ENCODE results near the gene DXO. TPM values are rescaled to one million over a fixed set of nuclear protein-coding genes. Genes with fewer than 3 reads are reported as not detected.
A peak's percentile ranks its signal among the peaks of the same experiment; 100 is the strongest.
"Not testable (repeated sequence)": the region's sequence is repeated elsewhere in the genome, so short reads cannot be mapped to it uniquely, and the experiment has no call there.

Gene DXO
- total RNA-seq, 3 donors from 2014 or later (not counting 1 experiment from before 2014, with no cell fraction given), result 37.9 to 54.3 (median 49.0) TPM

- peaks cover 9 to 11% of the 10 kb centered on the region in 2 donors for H3K4me1 Mint-ChIP-seq
- no CpG with 5 or more reads among the region's 24 CpGs for WGBS (ENCODE audit: insufficient coverage)
- H3K27ac Mint-ChIP-seq; H3K36me3 Mint-ChIP-seq; H3K4me3 Mint-ChIP-seq; H3K27me3 Mint-ChIP-seq (ENCODE audit: low read depth in 2 of 2); H3K36me3 ChIP-seq (ENCODE audit: control insufficient read depth, insufficient read depth, low read length); H3K4me3 ChIP-seq (ENCODE audit: low read length); intact Hi-C loops (cut with micrococcal nuclease); H3K27ac ChIP-seq (ENCODE audit: low read length); H3K27me3 ChIP-seq (ENCODE audit: control insufficient read depth, insufficient read depth, low read length); H3K9me3 ChIP-seq (ENCODE audit: control insufficient read depth, insufficient read depth, low read length); DNase-seq; H3K4me1 ChIP-seq (ENCODE audit: control insufficient read depth, insufficient read depth, low read length); H3K9me3 Mint-ChIP-seq; ATAC-seq: not testable (repeated sequence)
Observed at GRCh38 chr6:32008037-32008436, 36.1 kb upstream of the DXO start.

DNA sequence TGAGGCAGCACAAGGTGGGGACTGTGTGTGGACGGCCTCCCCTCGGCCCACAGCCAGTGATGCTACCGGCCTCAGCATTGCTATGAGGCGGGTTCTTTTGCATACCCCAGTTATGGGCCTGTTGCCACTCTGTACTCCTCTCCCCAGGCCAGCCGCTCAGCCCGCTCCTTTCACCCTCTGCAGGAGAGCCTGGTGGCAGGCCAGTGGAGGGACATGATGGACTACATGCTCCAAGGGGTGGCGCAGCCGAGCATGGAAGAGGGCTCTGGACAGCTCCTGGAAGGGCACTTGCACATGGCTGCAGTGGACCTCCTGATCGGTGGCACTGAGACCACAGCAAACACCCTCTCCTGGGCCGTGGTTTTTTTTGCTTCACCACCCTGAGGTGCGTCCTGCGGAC is 35.1 kb upstream of the DXO start:
- ATAC-seq; H3K36me3 ChIP-seq (ENCODE audit: control insufficient read depth, insufficient read depth, low read length); intact Hi-C loops (cut with micrococcal nuclease); H3K27ac ChIP-seq (ENCODE audit: low read length); H3K27ac Mint-ChIP-seq; H3K27me3 ChIP-seq (ENCODE audit: control insufficient read depth, insufficient read depth, low read length); H3K4me3 ChIP-seq (ENCODE audit: low read length); H3K9me3 Mint-ChIP-seq; H3K36me3 Mint-ChIP-seq; H3K27me3 Mint-ChIP-seq (ENCODE audit: low read depth in 2 of 2); H3K4me3 Mint-ChIP-seq; H3K4me1 ChIP-seq (ENCODE audit: control insufficient read depth, insufficient read depth, low read length); DNase-seq; H3K9me3 ChIP-seq (ENCODE audit: control insufficient read depth, insufficient read depth, low read length): not testable (repeated sequence)
- peaks cover 9 to 11% of the 10 kb centered on the region in 2 donors for H3K4me1 Mint-ChIP-seq
- WGBS (ENCODE audit: insufficient coverage), result 84% methylated on average over 8 of the region's 12 CpGs

DNA sequence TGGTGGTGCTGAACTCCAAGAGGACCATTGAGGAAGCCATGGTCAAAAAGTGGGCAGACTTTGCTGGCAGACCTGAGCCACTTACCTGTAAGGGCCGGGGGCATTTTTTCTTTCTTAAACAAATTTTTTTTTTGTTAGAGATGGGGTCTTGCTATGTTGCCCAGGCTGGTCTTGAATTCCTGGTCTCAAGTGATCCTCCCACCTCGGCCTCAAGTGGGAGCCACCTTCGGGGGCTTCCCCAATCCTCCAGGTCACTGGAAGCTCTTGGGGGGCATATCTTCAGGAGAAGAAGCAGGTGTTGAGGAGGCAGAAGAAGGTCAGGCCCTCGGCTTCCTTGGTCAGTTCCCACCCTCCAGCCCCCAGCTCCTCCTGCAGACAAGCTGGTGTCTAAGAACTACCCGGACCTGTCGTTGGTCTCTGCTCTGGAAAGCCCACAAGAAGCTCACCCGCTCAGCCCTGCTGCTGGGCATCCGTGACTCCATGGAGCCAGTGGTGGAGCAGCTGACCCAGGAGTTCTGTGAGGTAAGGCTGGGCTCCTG is 34.1 kb upstream of the DXO start:
- not testable (repeated sequence) for H3K36me3 Mint-ChIP-seq; H3K27ac ChIP-seq (ENCODE audit: low read length)

DNA sequence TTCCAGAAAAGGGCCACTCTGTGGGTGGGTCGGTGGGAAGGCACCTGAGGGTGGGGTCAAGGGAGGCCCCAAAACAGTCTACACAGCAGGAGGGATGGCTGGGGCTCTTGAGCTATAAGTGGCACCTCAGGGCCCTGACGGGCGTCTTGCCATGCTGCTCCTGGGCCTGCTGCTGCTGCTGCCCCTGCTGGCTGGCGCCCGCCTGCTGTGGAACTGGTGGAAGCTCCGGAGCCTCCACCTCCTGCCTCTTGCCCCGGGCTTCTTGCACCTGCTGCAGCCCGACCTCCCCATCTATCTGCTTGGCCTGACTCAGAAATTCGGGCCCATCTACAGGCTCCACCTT is 33.6 kb upstream of the DXO start:
- DNase-seq; H3K9me3 Mint-ChIP-seq; H3K4me3 Mint-ChIP-seq; H3K27me3 Mint-ChIP-seq (ENCODE audit: low read depth in 2 of 2); ATAC-seq; H3K9me3 ChIP-seq (ENCODE audit: control insufficient read depth, insufficient read depth, low read length); H3K4me1 ChIP-seq (ENCODE audit: control insufficient read depth, insufficient read depth, low read length); H3K4me3 ChIP-seq (ENCODE audit: low read length); intact Hi-C loops (cut with micrococcal nuclease); H3K27me3 ChIP-seq (ENCODE audit: control insufficient read depth, insufficient read depth, low read length); H3K27ac ChIP-seq (ENCODE audit: low read length); H3K36me3 Mint-ChIP-seq; H3K36me3 ChIP-seq (ENCODE audit: control insufficient read depth, insufficient read depth, low read length): not testable (repeated sequence)
- H3K27ac Mint-ChIP-seq, result peak overlapping the region in 1 of 2 donors; percentile 75
- WGBS (ENCODE audit: insufficient coverage), result 91% methylated on average over 5 of the region's 9 CpGs
- peaks cover 9 to 11% of the 10 kb centered on the region in 2 donors for H3K4me1 Mint-ChIP-seq

More for the DNA sequence above, 34.1 kb upstream of the DXO start:
- H3K4me1 ChIP-seq (ENCODE audit: control insufficient read depth, insufficient read depth, low read length); H3K9me3 Mint-ChIP-seq; H3K9me3 ChIP-seq (ENCODE audit: control insufficient read depth, insufficient read depth, low read length); H3K27me3 ChIP-seq (ENCODE audit: control insufficient read depth, insufficient read depth, low read length); H3K4me3 ChIP-seq (ENCODE audit: low read length); H3K36me3 ChIP-seq (ENCODE audit: control insufficient read depth, insufficient read depth, low read length); ATAC-seq; intact Hi-C loops (cut with micrococcal nuclease); H3K27me3 Mint-ChIP-seq (ENCODE audit: low read depth in 2 of 2); H3K27ac Mint-ChIP-seq; H3K4me3 Mint-ChIP-seq: not testable (repeated sequence)
- WGBS (ENCODE audit: insufficient coverage), result 71% methylated on average over 5 of the region's 8 CpGs
- H3K4me1 Mint-ChIP-seq, result peaks cover 9 to 11% of the 10 kb centered on the region in 2 donors
- DNase-seq, result peak in 1 of 2 donors; percentile 7

- DNase-seq; H3K27me3 ChIP-seq (ENCODE audit: control insufficient read depth, insufficient read depth, low read length); H3K27me3 Mint-ChIP-seq (ENCODE audit: low read depth in 2 of 2); H3K9me3 ChIP-seq (ENCODE audit: control insufficient read depth, insufficient read depth, low read length); intact Hi-C loops (cut with micrococcal nuclease); H3K4me3 ChIP-seq (ENCODE audit: low read length); H3K9me3 Mint-ChIP-seq; H3K36me3 ChIP-seq (ENCODE audit: control insufficient read depth, insufficient read depth, low read length); H3K4me1 ChIP-seq (ENCODE audit: control insufficient read depth, insufficient read depth, low read length); H3K36me3 Mint-ChIP-seq; H3K27ac ChIP-seq (ENCODE audit: low read length): not testable (repeated sequence)
- peaks cover 9 to 11% of the 10 kb centered on the region in 2 donors for H3K4me1 Mint-ChIP-seq
- peak; percentile 70 to 94 (median 89) for ATAC-seq
- 76% methylated on average over 7 of the region's 13 CpGs for WGBS (ENCODE audit: insufficient coverage)
- peak overlapping the region; percentile 55 for H3K4me3 Mint-ChIP-seq
- peak overlapping the region in 1 of 2 donors; percentile 75 for H3K27ac Mint-ChIP-seq
Observed at GRCh38 chr6:32004864-32005537, 33.1 kb upstream of the DXO start.

GRCh38 chr6:32004393-32004792 is 32.5 kb upstream of the DXO start:
- H3K36me3 Mint-ChIP-seq, result not testable (repeated sequence)

DNA sequence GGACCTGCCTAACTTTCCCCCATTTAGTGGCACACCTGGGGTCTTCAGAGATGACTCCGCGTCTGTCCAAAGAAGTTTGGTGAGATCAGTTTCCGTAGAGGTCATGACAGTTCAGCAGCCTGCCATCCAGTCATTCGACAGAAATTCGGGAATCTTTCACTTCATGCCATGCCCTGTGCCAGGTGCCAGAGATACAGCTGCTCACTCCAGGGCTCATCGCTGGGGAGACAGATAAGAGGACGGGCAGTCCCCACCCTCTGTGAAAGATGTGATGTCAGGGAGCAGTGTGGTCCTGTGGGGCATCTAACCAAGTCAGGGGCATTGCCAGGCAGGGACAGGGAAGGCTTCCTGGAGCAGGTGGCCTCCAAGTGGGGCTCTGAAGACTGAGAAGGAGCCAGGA is 31.4 kb upstream of the DXO start:
- H3K4me1 ChIP-seq (ENCODE audit: control insufficient read depth, insufficient read depth, low read length); H3K4me3 Mint-ChIP-seq; H3K9me3 Mint-ChIP-seq; H3K9me3 ChIP-seq (ENCODE audit: control insufficient read depth, insufficient read depth, low read length); H3K27me3 Mint-ChIP-seq (ENCODE audit: low read depth in 2 of 2); H3K27ac Mint-ChIP-seq; intact Hi-C loops (cut with micrococcal nuclease); H3K36me3 Mint-ChIP-seq; H3K36me3 ChIP-seq (ENCODE audit: control insufficient read depth, insufficient read depth, low read length); H3K27me3 ChIP-seq (ENCODE audit: control insufficient read depth, insufficient read depth, low read length); DNase-seq; H3K27ac ChIP-seq (ENCODE audit: low read length); ATAC-seq; H3K4me3 ChIP-seq (ENCODE audit: low read length): not testable (repeated sequence)
- no CpG with 5 or more reads among the region's 7 CpGs for WGBS (ENCODE audit: insufficient coverage)
- peaks cover 9 to 11% of the 10 kb centered on the region in 2 donors for H3K4me1 Mint-ChIP-seq

More at GRCh38 chr6:32004393-32004792, 32.5 kb upstream of the DXO start:
- H3K4me3 Mint-ChIP-seq; H3K27ac ChIP-seq (ENCODE audit: low read length); H3K27me3 ChIP-seq (ENCODE audit: control insufficient read depth, insufficient read depth, low read length); H3K9me3 Mint-ChIP-seq; DNase-seq; H3K27me3 Mint-ChIP-seq (ENCODE audit: low read depth in 2 of 2); H3K36me3 ChIP-seq (ENCODE audit: control insufficient read depth, insufficient read depth, low read length); intact Hi-C loops (cut with micrococcal nuclease); H3K4me3 ChIP-seq (ENCODE audit: low read length); ATAC-seq; H3K9me3 ChIP-seq (ENCODE audit: control insufficient read depth, insufficient read depth, low read length); H3K4me1 ChIP-seq (ENCODE audit: control insufficient read depth, insufficient read depth, low read length): not testable (repeated sequence)
- WGBS (ENCODE audit: insufficient coverage), result 65% methylated on average over 3 of the region's 4 CpGs
- H3K27ac Mint-ChIP-seq, result peak overlapping the region in 1 of 2 donors; percentile 75
- peaks cover 9 to 11% of the 10 kb centered on the region in 2 donors for H3K4me1 Mint-ChIP-seq
